ENCODE measurements around the gene RASAL2.

RASAL2 gene

GRCh38 chr1:178530502-178530901 lies 436.6 kb downstream of the RASAL2 start:
- Histone ChIP-seq H3K9me3 (ENCODE audit: control insufficient read depth, low read depth, low read length) (no peaks in the 10 kb centered on the region), H3K36me3 (ENCODE audit: control insufficient read depth, low read depth, low read length) (no peaks in the 10 kb centered on the region), H3K4me1 (ENCODE audit: control insufficient read depth, low read depth, low read length) (no peaks in the 10 kb centered on the region), H3K9ac (ENCODE audit: low read length) (no peak overlapping the region), H3K27me3 (ENCODE audit: control insufficient read depth, insufficient read depth, low read length) (no peaks in the 10 kb centered on the region), H3K4me3 (ENCODE audit: low read length) (no peak overlapping the region), H3K27ac (ENCODE audit: low read length) (no peak overlapping the region)

GRCh38 chr1:178531887-178532286 lies 438.0 kb downstream of the RASAL2 start:
- Histone ChIP-seq H3K36me3 (ENCODE audit: control insufficient read depth, low read depth, low read length) (no peaks in the 10 kb centered on the region), H3K4me1 (ENCODE audit: control insufficient read depth, low read depth, low read length) (no peaks in the 10 kb centered on the region), H3K4me3 (ENCODE audit: low read length) (no peak overlapping the region), H3K27me3 (ENCODE audit: control insufficient read depth, insufficient read depth, low read length) (no peaks in the 10 kb centered on the region), H3K27ac (ENCODE audit: low read length) (no peak overlapping the region), H3K9ac (ENCODE audit: low read length) (no peak overlapping the region), H3K9me3 (ENCODE audit: control insufficient read depth, low read depth, low read length) (no peaks in the 10 kb centered on the region)

- H3K9ac ChIP-seq (ENCODE audit: low read length) = no peak overlapping the region
- H3K4me3 ChIP-seq (ENCODE audit: low read length) = no peak overlapping the region
Observed at GRCh38 chr1:178532392-178532791, 438.5 kb downstream of the RASAL2 start.

GRCh38 chr1:178533121-178533946 lies 439.4 kb downstream of the RASAL2 start:
- H3K36me3 ChIP-seq (ENCODE audit: control insufficient read depth, low read depth, low read length) = no peaks in the 10 kb centered on the region
- no peaks in the 10 kb centered on the region for H3K27me3 ChIP-seq (ENCODE audit: control insufficient read depth, insufficient read depth, low read length)
- no peaks in the 10 kb centered on the region for H3K9me3 ChIP-seq (ENCODE audit: control insufficient read depth, low read depth, low read length)
- H3K9ac ChIP-seq (ENCODE audit: low read length) = no peak overlapping the region
- H3K4me1 ChIP-seq (ENCODE audit: control insufficient read depth, low read depth, low read length) = no peaks in the 10 kb centered on the region
- H3K27ac ChIP-seq (ENCODE audit: low read length) = no peak overlapping the region
- no peak overlapping the region for H3K4me3 ChIP-seq (ENCODE audit: low read length)

More at GRCh38 chr1:178532392-178532791, 438.5 kb downstream of the RASAL2 start:
- H3K36me3 ChIP-seq (ENCODE audit: control insufficient read depth, low read depth, low read length) = no peaks in the 10 kb centered on the region
- H3K27me3 ChIP-seq (ENCODE audit: control insufficient read depth, insufficient read depth, low read length) = no peaks in the 10 kb centered on the region
- H3K4me1 ChIP-seq (ENCODE audit: control insufficient read depth, low read depth, low read length) = no peaks in the 10 kb centered on the region
- no peak overlapping the region for H3K27ac ChIP-seq (ENCODE audit: low read length)
- no peaks in the 10 kb centered on the region for H3K9me3 ChIP-seq (ENCODE audit: control insufficient read depth, low read depth, low read length)
